ENCODE measurements around the gene RAB7B. TPM values are rescaled to one million over a fixed set of nuclear protein-coding genes. Genes with fewer than 3 reads are reported as not detected.
A peak's percentile ranks its signal among the peaks of the same experiment; 100 is the strongest.
"Not testable (repeated sequence)": the region's sequence is repeated elsewhere in the genome, so short reads cannot be mapped to it uniquely, and the experiment has no call there.

The RAB7B gene
- polyA plus RNA-seq, 1 donor = 9.2 TPM

GRCh38 chr1:205996641-205997040 is 6.6 kb downstream of the RAB7B start:
- DNase-seq (ENCODE audit: low read depth) = not testable (repeated sequence)

GRCh38 chr1:205994346-205994745 is 8.8 kb downstream of the RAB7B start:
- DNase-seq (ENCODE audit: low read depth) = no peak

- no peak for DNase-seq (ENCODE audit: low read depth)
These were observed 10.1 kb downstream of the RAB7B start for GRCh38 chr1:205993068-205993467.

GRCh38 chr1:205992218-205992882 is 10.8 kb downstream of the RAB7B start:
- DNase-seq (ENCODE audit: low read depth) = no peak

DNA sequence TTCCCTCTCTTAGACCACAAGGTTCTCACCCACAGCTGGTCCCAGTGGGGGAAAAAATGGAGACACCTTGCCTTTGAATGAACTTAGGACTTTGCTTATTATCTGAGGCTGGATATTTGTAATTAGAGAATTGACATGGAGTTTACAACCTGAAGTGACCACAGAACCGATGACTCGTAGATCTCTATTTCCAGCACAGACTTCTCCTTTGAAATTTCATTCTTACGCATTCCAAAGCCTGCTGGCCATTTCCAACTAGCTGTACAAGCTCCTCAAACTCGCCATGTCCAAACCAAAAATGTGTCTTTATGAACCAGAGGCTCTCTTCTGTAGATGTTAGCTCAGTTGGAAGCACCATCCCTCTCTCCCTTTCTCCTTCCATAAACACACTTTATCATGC is 12.0 kb downstream of the RAB7B start:
- no peak for DNase-seq (ENCODE audit: low read depth)

GRCh38 chr1:205990226-205990625 is 13.0 kb downstream of the RAB7B start:
- DNase-seq (ENCODE audit: low read depth) = no peak

DNA sequence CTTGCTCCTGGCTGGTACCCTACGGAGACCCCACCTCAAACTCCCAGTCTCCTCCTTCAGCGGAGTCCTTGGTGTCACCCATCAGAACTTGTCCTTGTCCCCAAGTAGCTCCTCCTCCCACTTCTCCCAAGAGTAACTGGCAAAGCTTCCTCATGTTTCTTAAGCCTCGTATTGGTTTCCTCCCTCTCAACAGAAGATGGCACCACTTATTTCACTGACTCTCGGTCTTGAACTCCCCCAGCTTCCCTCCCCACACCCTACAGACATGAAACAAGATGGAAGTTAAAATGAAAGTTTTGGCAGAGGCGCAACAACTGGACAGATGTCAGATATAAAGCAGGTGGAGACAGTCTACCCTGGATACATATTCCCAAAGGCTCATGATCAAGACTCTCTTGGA is 13.4 kb downstream of the RAB7B start:
- no peak for DNase-seq (ENCODE audit: low read depth)

GRCh38 chr1:205988585-205988995 is 14.6 kb downstream of the RAB7B start:
- no peak for DNase-seq (ENCODE audit: low read depth)

DNA sequence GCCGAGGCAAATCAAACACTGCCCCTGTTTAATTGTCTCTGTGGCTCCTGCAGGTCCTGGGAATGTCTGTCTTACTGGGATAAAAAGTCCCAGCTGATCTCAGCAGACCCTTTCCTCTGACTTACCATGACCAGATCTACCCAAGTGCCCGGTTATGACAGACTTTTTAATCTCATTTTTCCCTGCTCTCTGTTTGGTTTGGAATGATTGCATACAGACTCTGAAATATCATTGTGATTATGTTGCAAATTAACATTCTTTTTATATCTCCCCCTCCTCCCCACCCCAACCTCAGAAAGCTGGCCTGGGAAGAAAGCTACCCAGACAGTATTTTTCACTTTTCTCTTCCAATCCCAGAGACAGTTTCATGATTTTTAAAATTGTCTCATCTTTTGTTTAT is 16.3 kb downstream of the RAB7B start:
- no peak for DNase-seq (ENCODE audit: low read depth)

DNA sequence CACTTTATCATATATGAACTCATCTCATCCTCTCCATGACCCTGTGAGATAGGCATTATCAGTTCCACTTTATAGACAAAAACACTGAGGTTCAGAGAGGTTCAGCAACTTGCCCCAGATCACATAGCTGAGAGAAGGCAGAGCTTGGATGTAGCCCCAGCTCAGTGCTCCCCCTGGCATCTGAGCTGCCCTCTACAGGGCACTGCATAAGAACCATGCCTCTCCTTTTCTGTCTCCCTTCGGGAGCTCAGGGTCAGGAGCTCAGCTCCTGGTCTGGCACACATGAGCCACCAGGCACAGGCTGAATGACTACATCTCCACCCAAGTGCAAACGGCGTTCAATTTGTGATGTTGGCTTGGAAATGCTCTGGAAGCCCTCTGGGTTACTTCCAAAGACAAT is 16.9 kb downstream of the RAB7B start:
- DNase-seq (ENCODE audit: low read depth) = no peak

DNA sequence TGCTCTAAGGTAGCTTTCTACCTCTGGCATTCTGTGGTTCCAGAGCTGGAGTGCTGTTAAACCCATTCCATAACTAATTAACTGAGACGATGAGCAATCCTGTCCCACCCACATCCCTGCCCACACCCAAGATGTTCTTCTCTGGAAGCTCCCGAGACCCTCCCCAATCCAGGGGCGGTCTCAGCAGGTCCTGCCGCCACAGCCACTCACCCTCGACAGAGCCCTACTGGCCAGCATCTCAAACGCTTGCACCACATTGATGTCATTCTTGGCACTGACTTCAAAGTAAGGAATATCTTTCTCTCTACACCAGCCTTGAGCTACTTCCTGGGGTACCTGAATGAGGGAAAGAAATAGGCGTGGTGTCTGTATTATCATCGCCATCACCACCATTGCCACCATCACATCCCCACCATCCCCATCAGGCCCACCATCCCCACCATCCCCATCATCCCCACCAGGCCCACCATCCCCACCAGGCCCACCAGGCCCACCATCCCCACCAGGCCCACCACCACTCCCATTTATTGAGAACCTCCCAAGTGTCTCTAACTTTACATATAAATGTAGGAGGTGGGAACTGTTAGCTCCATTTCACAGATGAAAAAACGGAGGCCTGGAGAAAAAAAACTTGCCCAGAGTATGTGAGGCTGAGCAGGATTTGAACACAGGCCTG is 17.7 kb downstream of the RAB7B start:
- DNase-seq (ENCODE audit: low read depth) = no peak

DNA sequence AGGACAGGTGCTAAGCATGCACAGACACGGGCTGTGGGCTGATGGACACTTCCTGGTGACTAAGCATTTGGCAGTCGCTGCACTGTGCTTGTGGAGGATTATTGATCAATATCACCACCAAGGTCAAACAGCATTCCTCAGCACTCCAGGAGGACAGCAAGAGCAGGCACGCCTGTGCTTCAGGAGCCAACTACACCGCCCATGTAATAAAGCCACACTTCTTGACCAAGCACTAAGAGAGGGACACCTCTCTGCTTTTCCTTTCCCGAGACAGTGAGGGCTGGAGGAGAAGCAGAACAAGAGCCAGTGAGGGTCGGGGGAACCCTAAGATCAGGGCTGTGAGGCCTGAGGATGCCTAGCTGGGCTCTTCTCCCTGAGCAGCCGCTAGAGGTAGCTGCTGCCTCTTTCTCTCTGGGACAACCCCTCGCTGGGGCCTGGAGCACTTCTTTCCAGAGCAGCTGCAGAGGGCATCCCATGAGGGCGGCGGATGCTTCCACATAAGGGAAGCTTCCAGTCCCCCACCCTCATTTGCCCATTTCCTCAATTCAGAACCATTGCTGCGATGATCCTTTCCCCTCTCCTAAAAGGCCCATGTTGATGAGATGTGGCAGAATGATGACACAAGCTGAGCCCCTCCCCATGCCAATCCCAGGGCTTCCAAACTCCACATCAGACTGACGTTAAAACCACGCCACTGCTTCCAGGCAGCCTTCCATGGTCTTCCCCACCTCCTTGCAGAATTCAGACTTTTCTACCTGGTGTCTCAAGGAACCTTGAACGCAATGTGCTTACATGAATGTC is 19.1 kb downstream of the RAB7B start:
- DNase-seq (ENCODE audit: low read depth) = no peak

- no peak for DNase-seq (ENCODE audit: low read depth)
These were observed 21.9 kb downstream of the RAB7B start for GRCh38 chr1:205981257-205981656.

DNA sequence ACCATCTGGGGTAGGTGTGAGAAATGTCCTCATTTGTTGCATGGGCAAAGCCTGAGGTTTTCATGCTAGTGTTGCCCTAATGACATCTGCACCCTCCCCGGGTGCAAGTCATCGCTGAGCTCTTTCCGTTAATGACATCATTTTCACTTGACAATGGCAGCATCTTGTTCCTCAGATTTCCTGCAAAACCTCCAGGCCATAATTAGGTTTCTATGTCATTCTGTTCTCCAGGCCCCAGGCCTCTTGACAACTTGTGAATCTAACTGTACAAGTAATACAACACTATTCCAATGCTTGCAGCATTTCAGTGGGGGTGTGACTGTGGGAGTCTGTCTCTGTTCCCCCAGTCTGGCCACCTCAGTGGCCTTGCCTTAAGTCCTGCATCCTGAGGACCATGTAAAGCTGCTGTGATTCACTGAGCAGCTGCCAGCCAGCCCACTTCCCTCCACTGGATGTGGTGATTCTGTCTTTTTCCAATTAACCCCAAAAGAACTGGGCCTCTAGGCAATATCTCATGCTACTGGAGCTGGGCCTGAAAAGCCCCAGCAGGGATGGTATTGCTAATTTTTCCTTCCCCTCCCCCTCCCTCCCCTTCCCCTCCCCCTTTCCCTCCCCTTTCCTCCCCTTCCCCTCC is 22.8 kb downstream of the RAB7B start:
- no peak for DNase-seq (ENCODE audit: low read depth)

- no peak for DNase-seq (ENCODE audit: low read depth)
These were observed 23.9 kb downstream of the RAB7B start for GRCh38 chr1:205979301-205979700.

GRCh38 chr1:205978676-205979075 is 24.5 kb downstream of the RAB7B start:
- DNase-seq (ENCODE audit: low read depth) = no peak

GRCh38 chr1:205977402-205978014 is 25.7 kb downstream of the RAB7B start:
- DNase-seq (ENCODE audit: low read depth) = peak; percentile 69

DNA sequence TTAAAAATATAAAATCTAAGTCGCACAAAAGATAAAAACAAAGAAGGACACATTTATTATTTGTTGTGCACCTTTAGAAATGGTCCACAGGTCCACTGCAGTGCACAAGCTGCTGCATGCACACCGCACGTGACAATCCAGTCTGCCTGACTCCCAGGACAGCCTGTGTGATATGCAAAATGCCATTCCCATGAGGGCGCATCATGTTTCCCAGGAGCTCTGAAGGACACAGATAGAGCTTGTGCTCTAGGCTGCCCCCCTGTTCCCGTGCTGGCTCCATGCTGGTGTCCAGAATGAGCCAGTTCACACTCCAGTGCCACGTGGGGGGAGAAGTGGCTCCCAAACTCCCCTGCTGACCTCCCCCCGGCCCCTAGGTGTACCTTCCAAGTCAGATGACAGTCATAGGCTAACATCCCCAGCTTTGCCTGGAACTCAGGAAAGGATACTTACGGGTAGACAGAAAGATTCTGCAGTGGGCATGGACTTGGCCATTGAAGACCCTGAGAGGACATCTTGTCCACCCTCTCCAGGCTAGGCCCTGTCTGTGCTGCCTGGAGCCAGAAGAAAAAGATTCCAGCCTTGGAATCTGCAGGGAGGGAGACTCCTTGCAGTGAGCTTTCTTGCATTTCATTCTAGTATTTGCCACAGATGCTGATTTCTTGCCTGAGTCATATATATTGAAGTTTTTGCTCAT is 26.3 kb downstream of the RAB7B start:
- no peak for DNase-seq (ENCODE audit: low read depth)

GRCh38 chr1:205976036-205976435 is 27.2 kb downstream of the RAB7B start:
- DNase-seq (ENCODE audit: low read depth) = no peak

DNA sequence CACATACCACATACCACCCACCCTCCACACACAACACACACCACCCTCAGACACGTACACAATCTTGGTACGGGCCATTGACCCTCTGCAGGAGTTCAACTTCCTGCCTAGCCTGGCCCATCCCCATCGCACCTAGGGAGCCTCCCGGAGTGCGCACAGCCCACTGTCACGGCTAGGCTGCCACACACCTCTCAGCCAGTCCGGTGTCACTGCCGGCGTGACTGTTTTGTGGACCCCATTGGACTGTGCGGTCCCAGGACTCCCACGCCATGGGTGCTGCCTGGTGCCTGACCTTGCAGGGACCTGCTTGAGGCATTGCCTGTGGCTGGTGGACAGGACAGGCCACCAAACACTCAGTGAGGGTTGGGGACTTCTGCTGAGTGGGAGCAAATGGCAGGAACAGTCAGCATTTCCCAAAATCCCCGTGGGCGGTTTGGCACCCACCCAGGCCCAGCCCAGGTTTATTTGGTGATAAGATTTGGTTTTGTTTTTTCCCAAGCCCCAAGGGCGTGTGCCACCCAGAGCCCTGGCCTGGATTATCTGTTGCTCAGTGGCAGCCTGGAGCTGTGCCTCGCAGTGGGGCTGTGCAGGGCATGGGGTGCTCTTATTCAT is 27.7 kb downstream of the RAB7B start:
- DNase-seq (ENCODE audit: low read depth) = no peak

DNA sequence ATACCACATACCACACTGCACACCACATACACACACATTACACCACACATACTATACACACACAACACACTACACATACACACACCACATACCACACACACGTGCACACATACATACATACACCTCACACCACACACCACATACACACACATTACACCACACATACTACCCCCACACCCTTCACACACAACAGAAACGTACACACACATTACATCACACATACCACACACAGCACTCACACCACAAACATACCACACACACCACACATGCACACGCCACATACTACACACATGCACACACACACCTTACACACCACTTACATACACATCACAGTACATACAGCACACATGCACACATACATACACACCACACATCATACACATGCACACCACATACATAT is 28.5 kb downstream of the RAB7B start:
- DNase-seq (ENCODE audit: low read depth) = no peak
